Coronary artery (tissue), 2 donors: ENCODE measurements around the gene TOR1AIP1.

ENCODE experiments used
- DNase-seq: peaks from one replicate; pipeline ENCODE4 v3.0.0-alpha.2; 2017; ENCODE audit warnings: low spot score
- H3K27ac ChIP-seq, 2 donors: fragments of 200-600 bp; sonication (generic); one replicate each; pipeline ENCODE4 v1.5.1; 2016 to 2019
- H3K4me3 ChIP-seq: fragments of 200-600 bp; sonication (generic); 2 replicates; pipeline ENCODE4 v1.5.1; 2016; ENCODE audit warnings: mild to moderate bottlenecking, moderate library complexity
- TF ChIP-seq, protein P1 (sequence below): fragments of 200-600 bp; sonication (generic); IDR thresholded peaks from one replicate; pipeline ENCODE4 v1.5.1; 2019; ENCODE audit warnings: antibody characterized with exemption

Gene TOR1AIP1

GRCh38 chr1:179873438-179873851, 8.6 kb upstream of the TOR1AIP1 start:
- Histone ChIP-seq H3K4me3 (no peak overlapping the region), H3K27ac (no peak overlapping the region)
- no peak for DNase-seq
- TF ChIP-seq, protein P1, sequence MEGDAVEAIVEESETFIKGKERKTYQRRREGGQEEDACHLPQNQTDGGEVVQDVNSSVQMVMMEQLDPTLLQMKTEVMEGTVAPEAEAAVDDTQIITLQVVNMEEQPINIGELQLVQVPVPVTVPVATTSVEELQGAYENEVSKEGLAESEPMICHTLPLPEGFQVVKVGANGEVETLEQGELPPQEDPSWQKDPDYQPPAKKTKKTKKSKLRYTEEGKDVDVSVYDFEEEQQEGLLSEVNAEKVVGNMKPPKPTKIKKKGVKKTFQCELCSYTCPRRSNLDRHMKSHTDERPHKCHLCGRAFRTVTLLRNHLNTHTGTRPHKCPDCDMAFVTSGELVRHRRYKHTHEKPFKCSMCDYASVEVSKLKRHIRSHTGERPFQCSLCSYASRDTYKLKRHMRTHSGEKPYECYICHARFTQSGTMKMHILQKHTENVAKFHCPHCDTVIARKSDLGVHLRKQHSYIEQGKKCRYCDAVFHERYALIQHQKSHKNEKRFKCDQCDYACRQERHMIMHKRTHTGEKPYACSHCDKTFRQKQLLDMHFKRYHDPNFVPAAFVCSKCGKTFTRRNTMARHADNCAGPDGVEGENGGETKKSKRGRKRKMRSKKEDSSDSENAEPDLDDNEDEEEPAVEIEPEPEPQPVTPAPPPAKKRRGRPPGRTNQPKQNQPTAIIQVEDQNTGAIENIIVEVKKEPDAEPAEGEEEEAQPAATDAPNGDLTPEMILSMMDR = no peak

DNA sequence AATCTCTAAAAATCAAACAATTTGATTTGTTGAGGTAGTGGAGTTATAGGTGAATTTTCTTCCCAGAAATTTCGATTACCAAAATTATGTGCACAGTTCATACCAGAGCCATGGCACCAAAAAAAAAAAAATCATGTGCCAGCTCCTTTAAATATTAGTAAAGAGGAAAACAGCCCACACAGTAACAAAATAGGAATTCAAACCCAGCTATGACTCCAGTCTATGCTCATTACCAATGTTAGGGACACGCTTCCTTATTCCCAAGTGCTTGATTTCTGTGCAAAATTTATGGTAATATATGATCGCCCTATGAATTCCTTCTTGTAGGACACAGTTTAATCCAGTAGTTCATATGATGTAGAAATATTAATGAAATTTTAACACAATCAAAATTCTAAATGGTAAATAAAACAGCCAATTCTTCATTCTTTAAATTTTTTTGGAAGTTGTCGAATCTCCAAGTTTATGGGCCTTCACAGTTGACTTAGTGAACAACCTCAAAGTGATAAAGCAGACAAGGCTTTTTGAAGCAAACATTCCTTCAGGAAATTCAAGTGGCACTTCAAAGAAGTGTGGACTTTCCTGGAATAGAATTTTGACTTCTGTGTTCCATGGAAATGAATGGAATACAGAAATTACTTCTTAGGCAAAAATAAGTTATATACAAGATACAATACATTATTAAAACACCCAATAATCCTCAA, 6.3 kb upstream of the TOR1AIP1 start:
- Histone ChIP-seq H3K4me3 (peak overlapping the region; percentile 77), H3K27ac (no peak overlapping the region)
- no peak for DNase-seq
- TF ChIP-seq, protein P1 = no peak

DNA sequence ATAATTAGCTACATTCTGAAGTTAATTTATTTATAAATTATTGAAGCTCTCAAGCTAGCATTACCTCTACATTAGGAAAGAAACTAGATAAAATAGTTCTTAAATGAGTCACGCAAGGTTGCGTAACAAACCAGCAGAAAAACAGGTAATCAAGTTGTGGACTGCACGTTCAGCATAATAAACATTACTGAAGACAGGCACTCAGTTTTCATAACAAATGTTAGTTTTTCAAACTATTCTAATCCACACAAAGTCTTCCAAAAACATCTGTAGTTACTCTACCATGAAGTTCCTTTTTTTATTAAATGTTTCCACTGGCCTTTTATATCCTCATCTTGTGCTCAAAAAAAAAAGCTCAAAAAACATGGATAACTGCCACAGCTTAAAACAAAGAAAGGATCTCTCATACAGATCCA, 5.8 kb upstream of the TOR1AIP1 start:
- H3K27ac ChIP-seq = no peak overlapping the region
- TF ChIP-seq, protein P1 = no peak
- no peak for DNase-seq
- peak overlapping the region; percentile 77 for H3K4me3 ChIP-seq

- peak; percentile 92 for DNase-seq
- TF ChIP-seq, protein P1 = no peak
- peak within 1 kb of the TSS; percentile 51 to 60 for H3K27ac ChIP-seq
- H3K4me3 ChIP-seq = peak within 1 kb of the TSS; percentile 77
Measured at GRCh38 chr1:179877586-179878265, 4.4 kb upstream of the TOR1AIP1 start, which contains the start of gene TOR1AIP2. TSS of gene TOR1AIP2 (minus strand) at chr1:179877803. CDS start at chr1:179852665, 25,138 bp downstream.

- no peak overlapping the region for H3K4me3 ChIP-seq
- no peak for DNase-seq
- TF ChIP-seq, protein P1 = no peak
- H3K27ac ChIP-seq = no peak overlapping the region
Measured at GRCh38 chr1:179879797-179880196, 2.3 kb upstream of the TOR1AIP1 start.

DNA sequence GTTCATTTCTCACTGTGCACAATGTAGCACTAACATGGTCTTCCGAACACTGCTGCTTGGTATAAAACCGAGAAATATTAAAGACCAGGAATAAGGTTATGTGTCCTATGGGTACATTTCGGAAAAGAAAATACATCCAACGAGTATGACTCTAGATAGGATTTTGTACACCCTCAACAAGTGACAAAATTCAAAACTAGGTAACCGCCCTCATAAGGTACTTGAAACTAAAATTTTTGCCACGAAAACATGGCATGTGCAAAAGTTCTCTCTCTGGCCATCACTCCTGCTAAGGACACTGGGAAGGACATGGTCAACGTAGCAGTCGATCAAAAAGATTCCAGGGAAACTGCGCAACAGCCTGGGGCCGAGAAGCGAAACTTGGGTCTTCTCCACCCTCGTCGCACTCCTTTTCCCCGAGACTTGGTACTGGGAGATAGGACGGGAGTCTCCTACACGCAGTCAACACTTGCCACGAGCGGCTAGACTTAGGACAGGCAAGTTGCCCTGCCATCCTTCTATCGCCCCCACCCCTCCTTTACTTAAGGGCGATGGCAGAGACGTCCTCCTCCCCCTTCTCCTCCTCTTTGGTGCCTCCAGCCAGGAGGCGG, 338 bp upstream of the TOR1AIP1 start:
- peak overlapping the region; percentile 99 for H3K27ac ChIP-seq
- TF ChIP-seq, protein P1 = no peak
- H3K4me3 ChIP-seq = peak overlapping the region; percentile 86
- DNase-seq = no peak
